Activated CD4-positive, alpha-beta T cell treated with anti-CD3 and anti-CD28 coated beads, Interleukin-2, amount 10 ng/mL, durations not matched to agents 7 days and 5 days (primary cell): ENCODE data around the gene CAMKMT. TPM values are rescaled to one million over a fixed set of nuclear protein-coding genes. Genes with fewer than 3 reads are reported as not detected.

ENCODE experiments used
- CTCF ChIA-PET: fragments of 350-600 bp; sonication (Branson Sonifier 250); formaldehyde crosslinking; loops from one replicate; lab custom pipeline; 2021; ENCODE audit warnings: antibody characterized with exemption; lab: Charles Lee
- POLR2A ChIA-PET: fragments of 350-600 bp; sonication (Branson Sonifier 250); formaldehyde crosslinking; loops from one replicate; lab custom pipeline; 2021; ENCODE audit warnings: antibody characterized with exemption; lab: Charles Lee
- DNase-seq: peaks from one replicate; pipeline ENCODE4 v3.0.0-alpha.2; 2020
- H3K27ac Mint-ChIP-seq: one replicate; pipeline ENCODE4 v1.8.0; 2021; ENCODE audit warnings: mild to moderate bottlenecking, moderate library complexity, mixed read lengths
- H3K27me3 Mint-ChIP-seq: one replicate; pipeline ENCODE4 v1.8.0; 2021; ENCODE audit warnings: mixed read lengths
- H3K36me3 Mint-ChIP-seq: one replicate; pipeline ENCODE4 v1.8.0; 2021; ENCODE audit warnings: low read depth, mixed read lengths
- H3K4me1 Mint-ChIP-seq: one replicate; pipeline ENCODE4 v1.8.0; 2021; ENCODE audit warnings: mixed read lengths
- H3K4me3 Mint-ChIP-seq: one replicate; pipeline ENCODE4 v1.8.0; 2021; ENCODE audit warnings: mild to moderate bottlenecking, moderate library complexity, mixed read lengths
- H3K9me3 Mint-ChIP-seq: one replicate; pipeline ENCODE4 v1.8.0; 2021; ENCODE audit warnings: mixed read lengths
- total RNA-seq, 2 experiments: library from RNA; stranded (reverse); gene quantifications; one replicate each; pipeline ENCODE4 v1.2.3, GENCODE V29; 2021

The CAMKMT gene
- total RNA-seq, 2 experiments from 2014 or later = 12.1 to 13.7 TPM

GRCh38 chr2:44671276-44671675 lies 309.5 kb downstream of the CAMKMT start:
- ChIA-PET CTCF (no interaction called here), POLR2A (no interaction called here)
- H3K4me3 Mint-ChIP-seq = no peak overlapping the region
- H3K36me3 Mint-ChIP-seq = no peaks in the 10 kb centered on the region
- no peak for DNase-seq
- no peaks in the 10 kb centered on the region for H3K9me3 Mint-ChIP-seq
- peaks cover 4% of the 10 kb centered on the region for H3K4me1 Mint-ChIP-seq
- no peaks in the 10 kb centered on the region for H3K27me3 Mint-ChIP-seq
- H3K27ac Mint-ChIP-seq = no peak overlapping the region

- no peak for DNase-seq
- no peaks in the 10 kb centered on the region for H3K9me3 Mint-ChIP-seq
- H3K4me1 Mint-ChIP-seq = peaks cover 4% of the 10 kb centered on the region
- H3K27ac Mint-ChIP-seq = no peak overlapping the region
- no peaks in the 10 kb centered on the region for H3K27me3 Mint-ChIP-seq
- no peak overlapping the region for H3K4me3 Mint-ChIP-seq
- H3K36me3 Mint-ChIP-seq = no peaks in the 10 kb centered on the region
- ChIA-PET POLR2A (no interaction called here), CTCF (interaction anchor here (0.6 kb wide), 2 partner anchors 649 to 678 kb away, joined by 3 read pairs; no protein-coding TSS in a partner anchor)
These were observed 310.2 kb downstream of the CAMKMT start for GRCh38 chr2:44671916-44672315.

DNA sequence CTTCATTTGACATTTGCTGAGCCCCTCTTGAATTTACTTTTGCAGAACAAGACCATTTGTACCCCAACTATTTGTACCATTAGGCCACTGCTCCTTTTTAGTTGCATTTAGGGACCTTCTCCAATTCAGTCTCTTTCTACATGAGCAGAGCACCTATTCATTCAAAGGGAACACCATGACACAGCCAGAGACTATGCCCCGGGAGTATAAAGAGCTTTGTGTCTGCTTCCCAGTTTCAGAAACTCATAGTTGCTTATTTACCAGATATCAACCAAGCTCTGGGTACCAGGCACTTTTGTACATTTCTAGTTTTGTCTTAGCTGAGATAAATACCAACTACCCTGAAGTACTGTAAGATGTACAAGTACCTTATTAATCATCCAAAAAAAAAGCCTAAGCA lies 310.7 kb downstream of the CAMKMT start:
- ChIA-PET POLR2A (no interaction called here), CTCF (interaction anchor here (0.6 kb wide), 3 partner anchors 71 to 678 kb away, joined by 3 to 4 read pairs (median 3); no protein-coding TSS in a partner anchor)
- no peak for DNase-seq

GRCh38 chr2:44674473-44675284 lies 312.9 kb downstream of the CAMKMT start:
- POLR2A ChIA-PET = no interaction called here
- no peaks in the 10 kb centered on the region for H3K27me3 Mint-ChIP-seq
- H3K4me1 Mint-ChIP-seq = peaks cover 4% of the 10 kb centered on the region
- CTCF ChIA-PET = interaction anchor here (0.7 kb wide), 1 partner anchor 127 kb away, joined by 3 read pairs; no protein-coding TSS in a partner anchor
- DNase-seq = peak; percentile 9
- no peak overlapping the region for H3K27ac Mint-ChIP-seq
- no peaks in the 10 kb centered on the region for H3K9me3 Mint-ChIP-seq
- H3K36me3 Mint-ChIP-seq = no peaks in the 10 kb centered on the region
- H3K4me3 Mint-ChIP-seq = no peak overlapping the region

More for the DNA sequence above, 310.7 kb downstream of the CAMKMT start:
- Mint-ChIP-seq H3K4me3 (no peak overlapping the region), H3K9me3 (no peaks in the 10 kb centered on the region), H3K27me3 (no peaks in the 10 kb centered on the region), H3K36me3 (no peaks in the 10 kb centered on the region), H3K4me1 (peaks cover 4% of the 10 kb centered on the region), H3K27ac (no peak overlapping the region)

DNA sequence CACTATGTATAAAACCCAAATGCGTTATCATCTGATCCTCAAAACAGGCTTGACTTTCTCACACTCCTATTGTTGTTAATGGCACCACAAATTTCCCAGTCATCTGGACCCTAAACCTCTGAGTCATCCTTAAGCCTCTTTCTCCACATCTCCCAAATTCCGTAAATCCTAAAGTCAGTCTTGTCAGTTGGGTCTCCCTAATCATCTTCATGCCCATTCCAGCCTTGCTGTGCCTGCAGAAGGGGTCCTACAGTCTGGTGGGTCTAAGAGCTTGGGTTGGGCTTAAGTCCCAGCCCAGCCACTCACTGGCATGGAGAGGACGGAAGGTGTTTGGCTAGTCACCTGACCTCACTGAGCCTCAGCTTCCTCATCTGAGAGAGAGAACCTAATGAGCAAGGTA lies 314.6 kb downstream of the CAMKMT start:
- H3K9me3 Mint-ChIP-seq = no peaks in the 10 kb centered on the region
- CTCF ChIA-PET = interaction anchor here (0.9 kb wide), 1 partner anchor 14 kb away, joined by 3 read pairs; no protein-coding TSS in a partner anchor
- no peak for DNase-seq
- H3K36me3 Mint-ChIP-seq = no peaks in the 10 kb centered on the region
- H3K4me1 Mint-ChIP-seq = peaks cover 4% of the 10 kb centered on the region
- POLR2A ChIA-PET = no interaction called here
- H3K27me3 Mint-ChIP-seq = no peaks in the 10 kb centered on the region
- no peak overlapping the region for H3K4me3 Mint-ChIP-seq
- H3K27ac Mint-ChIP-seq = no peak overlapping the region

DNA sequence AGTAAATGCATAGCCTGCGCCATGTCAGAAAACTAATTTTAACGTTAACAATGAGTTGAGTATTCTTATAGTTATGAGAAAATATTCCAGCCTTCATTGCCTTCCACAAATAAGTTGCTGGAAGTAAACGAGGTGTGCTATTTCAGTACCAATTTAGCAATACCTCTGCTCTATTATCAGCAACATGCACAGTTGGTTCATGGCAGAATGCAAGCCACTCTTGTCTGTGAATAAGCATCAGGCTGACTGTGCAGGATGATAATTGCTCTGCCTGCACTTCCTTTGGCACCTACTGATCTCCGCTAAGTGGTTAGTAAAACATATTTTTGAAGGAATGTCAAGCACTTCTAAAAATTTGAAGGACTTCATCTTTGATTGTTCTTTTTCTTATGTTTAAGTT lies 317.8 kb downstream of the CAMKMT start:
- H3K4me3 Mint-ChIP-seq = no peak overlapping the region
- no peak for DNase-seq
- H3K9me3 Mint-ChIP-seq = no peaks in the 10 kb centered on the region
- H3K4me1 Mint-ChIP-seq = no peaks in the 10 kb centered on the region
- H3K27ac Mint-ChIP-seq = no peak overlapping the region
- CTCF ChIA-PET = no interaction called here
- H3K27me3 Mint-ChIP-seq = no peaks in the 10 kb centered on the region
- no peaks in the 10 kb centered on the region for H3K36me3 Mint-ChIP-seq
- POLR2A ChIA-PET = no interaction called here

GRCh38 chr2:44679990-44680389 lies 318.2 kb downstream of the CAMKMT start:
- POLR2A ChIA-PET = no interaction called here
- no peaks in the 10 kb centered on the region for H3K9me3 Mint-ChIP-seq

GRCh38 chr2:44680424-44680971 lies 318.8 kb downstream of the CAMKMT start:
- no peaks in the 10 kb centered on the region for H3K36me3 Mint-ChIP-seq
- ChIA-PET CTCF (no interaction called here), POLR2A (no interaction called here)
- no peak overlapping the region for H3K4me3 Mint-ChIP-seq
- H3K9me3 Mint-ChIP-seq = no peaks in the 10 kb centered on the region
- no peak for DNase-seq
- no peaks in the 10 kb centered on the region for H3K4me1 Mint-ChIP-seq
- H3K27ac Mint-ChIP-seq = no peak overlapping the region
- no peaks in the 10 kb centered on the region for H3K27me3 Mint-ChIP-seq

More at GRCh38 chr2:44679990-44680389, 318.2 kb downstream of the CAMKMT start:
- no peaks in the 10 kb centered on the region for H3K27me3 Mint-ChIP-seq
- H3K27ac Mint-ChIP-seq = no peak overlapping the region
- no peaks in the 10 kb centered on the region for H3K36me3 Mint-ChIP-seq
- H3K4me3 Mint-ChIP-seq = no peak overlapping the region
- CTCF ChIA-PET = no interaction called here
- no peak for DNase-seq
- H3K4me1 Mint-ChIP-seq = no peaks in the 10 kb centered on the region

GRCh38 chr2:44680983-44681531 lies 319.3 kb downstream of the CAMKMT start:
- CTCF ChIA-PET = interaction anchor here (0.8 kb wide), 1 partner anchor 24 kb away, joined by 3 read pairs; no protein-coding TSS in a partner anchor
- Mint-ChIP-seq H3K4me1 (no peaks in the 10 kb centered on the region), H3K4me3 (no peak overlapping the region), H3K27me3 (no peaks in the 10 kb centered on the region), H3K27ac (no peak overlapping the region), H3K9me3 (no peaks in the 10 kb centered on the region), H3K36me3 (no peaks in the 10 kb centered on the region)
- POLR2A ChIA-PET = no interaction called here
- no peak for DNase-seq

DNA sequence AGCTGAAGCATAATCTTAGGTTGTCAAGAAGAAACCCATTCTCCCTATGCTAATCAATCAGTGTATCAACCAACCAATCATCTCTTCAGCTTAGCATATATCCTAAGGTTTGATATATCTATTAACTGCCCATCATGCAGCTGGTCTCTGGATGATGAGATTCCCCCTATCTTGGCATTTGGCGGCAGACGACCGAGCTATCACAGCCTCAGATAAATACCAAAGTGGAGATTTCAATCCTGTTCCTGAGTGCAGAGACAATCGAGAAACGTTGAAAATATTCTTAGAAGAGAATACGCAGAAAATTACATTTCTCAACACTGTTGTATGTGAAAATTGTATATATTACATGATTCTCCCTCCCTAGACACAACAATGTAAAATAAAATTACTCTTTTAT lies 320.7 kb downstream of the CAMKMT start:
- no peak for DNase-seq
- CTCF ChIA-PET = interaction anchor here (0.6 kb wide), 1 partner anchor 11 kb away, joined by 3 read pairs; no protein-coding TSS in a partner anchor
- no peaks in the 10 kb centered on the region for H3K27me3 Mint-ChIP-seq
- POLR2A ChIA-PET = no interaction called here
- no peak overlapping the region for H3K4me3 Mint-ChIP-seq
- no peaks in the 10 kb centered on the region for H3K36me3 Mint-ChIP-seq
- H3K27ac Mint-ChIP-seq = no peak overlapping the region
- H3K9me3 Mint-ChIP-seq = no peaks in the 10 kb centered on the region
- H3K4me1 Mint-ChIP-seq = no peaks in the 10 kb centered on the region

DNA sequence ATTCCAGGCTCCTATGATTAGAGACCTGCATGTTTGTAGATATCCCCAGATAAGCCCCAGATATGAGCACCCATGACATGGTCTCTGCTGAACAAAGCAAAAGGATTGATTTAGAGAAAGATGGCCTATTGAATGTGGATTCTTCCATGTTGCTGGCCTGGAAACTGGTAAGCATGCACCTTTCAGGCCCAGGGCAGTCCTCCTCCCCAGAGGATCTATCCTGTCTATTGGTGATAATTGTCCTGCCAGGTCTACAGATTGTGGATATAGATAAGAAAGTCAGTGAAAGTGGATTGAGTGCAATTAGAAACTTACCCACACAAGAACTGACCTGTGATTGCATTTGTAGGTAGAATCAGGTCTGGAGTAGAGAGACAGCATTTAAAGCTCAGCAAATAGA lies 322.8 kb downstream of the CAMKMT start:
- H3K4me3 Mint-ChIP-seq = no peak overlapping the region
- ChIA-PET CTCF (no interaction called here), POLR2A (no interaction called here)
- no peak overlapping the region for H3K27ac Mint-ChIP-seq
- H3K4me1 Mint-ChIP-seq = no peaks in the 10 kb centered on the region
- H3K27me3 Mint-ChIP-seq = no peaks in the 10 kb centered on the region
- no peak for DNase-seq
- H3K36me3 Mint-ChIP-seq = no peaks in the 10 kb centered on the region
- H3K9me3 Mint-ChIP-seq = no peaks in the 10 kb centered on the region

DNA sequence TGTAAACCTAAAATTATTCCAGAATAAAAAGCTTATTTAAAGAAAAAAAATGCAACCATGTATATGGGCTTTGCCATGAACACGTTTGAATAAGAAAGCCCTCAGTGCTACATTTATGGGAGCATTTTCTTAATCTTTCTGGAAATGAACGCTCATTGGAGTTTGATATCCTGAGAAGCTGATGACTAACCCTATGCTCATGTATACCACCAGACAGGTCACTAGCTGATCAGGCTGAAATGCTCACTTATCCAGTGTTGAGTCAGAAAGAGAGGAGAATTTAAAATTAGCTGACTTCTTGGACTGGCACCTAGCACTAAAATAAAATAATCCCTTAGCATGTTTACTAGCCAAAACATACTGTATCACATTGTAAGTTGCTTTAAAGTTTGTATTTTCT lies 324.8 kb downstream of the CAMKMT start:
- H3K4me1 Mint-ChIP-seq = no peaks in the 10 kb centered on the region
- H3K36me3 Mint-ChIP-seq = no peaks in the 10 kb centered on the region
- no peaks in the 10 kb centered on the region for H3K9me3 Mint-ChIP-seq
- ChIA-PET CTCF (interaction anchor here (0.6 kb wide), 1 partner anchor 18 kb away, joined by 4 read pairs; no protein-coding TSS in a partner anchor), POLR2A (no interaction called here)
- no peak for DNase-seq
- H3K27ac Mint-ChIP-seq = no peak overlapping the region
- no peaks in the 10 kb centered on the region for H3K27me3 Mint-ChIP-seq
- H3K4me3 Mint-ChIP-seq = no peak overlapping the region
